Caki2 (cell line): Measurements from ENCODE around the gene KCND3. TPM values are rescaled to one million over a fixed set of nuclear protein-coding genes. Genes with fewer than 3 reads are reported as not detected.

Source experiments
- total RNA-seq: library from RNA; depleted of rRNA; stranded (reverse); fragments of >200 nt; shearing (Covaris generic); gene quantifications from 2 replicates; pipeline ENCODE4 v1.2.3, GENCODE V29; 2014; ENCODE audit warnings: low replicate concordance; rRNA removed

Gene KCND3
- total RNA-seq, 1 experiment from 2014 or later, result not detected

Other genes with a start within 250 kb of the KCND3 start
- 10.9 and 12.8 TPM in 2 replicates for gene DDX20, start 233.8 kb downstream of the KCND3 start, total RNA-seq